Testis (tissue), 2 donors: Measurements from ENCODE around the gene ARHGEF11.

Experiments used
- POLR2A ChIP-seq: fragments of 450-650 bp; IDR thresholded peaks from one replicate; pipeline ENCODE4 v1.6.1; 2017; ENCODE audit warnings: antibody characterized with exemption, mild to moderate bottlenecking, moderate library complexity
- TF ChIP-seq, protein P1 (sequence below), 3 experiments: fragments of 450-650 bp in 2 of 3; fragments of 200-600 bp in 1 of 3; sonication (generic) in 1 of 3; IDR thresholded peaks; one replicate each; pipeline ENCODE4 v1.5.1; 2016 to 2019; ENCODE audit warnings: antibody characterized with exemption in 3 of 3, mild to moderate bottlenecking in 2 of 3, moderate library complexity in 1 of 3

DNA sequence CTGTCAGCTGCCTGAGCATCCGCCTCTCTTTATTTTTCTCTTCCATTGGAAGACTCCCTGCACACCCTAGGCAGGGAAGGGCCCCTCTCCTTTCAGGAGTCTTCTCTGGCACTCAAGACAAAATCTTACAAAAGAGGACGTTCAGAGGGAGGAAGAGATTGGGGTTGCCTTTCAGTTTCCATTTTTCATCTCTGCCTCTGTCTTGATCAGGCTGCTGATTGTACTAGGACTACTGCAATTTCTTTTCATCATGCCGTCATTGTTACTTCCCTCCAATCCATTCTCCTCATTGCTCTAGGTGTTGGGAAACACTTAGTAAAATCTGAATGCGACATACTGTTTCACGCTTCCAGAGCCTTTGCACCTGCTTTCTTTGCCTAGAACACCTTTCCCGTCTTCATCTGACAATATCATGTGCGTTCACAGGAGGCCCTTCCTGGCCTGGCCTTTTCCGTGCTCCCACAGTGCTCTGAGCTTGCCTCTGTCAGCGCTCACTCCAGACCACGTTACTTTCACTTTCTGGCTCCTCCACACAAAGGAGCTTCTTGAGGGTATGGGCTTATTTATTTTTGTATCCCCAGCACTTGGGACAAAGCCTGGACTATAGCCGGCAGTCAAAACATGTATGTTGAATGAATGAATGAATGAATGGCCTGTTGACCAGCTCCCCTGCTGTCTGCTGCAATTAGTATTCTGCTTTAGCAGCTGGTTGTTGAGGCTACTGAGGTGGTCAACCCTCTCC is 114.2 kb downstream of the ARHGEF11 start:
- no peak for TF ChIP-seq POLR2A
- TF ChIP-seq, protein P1, sequence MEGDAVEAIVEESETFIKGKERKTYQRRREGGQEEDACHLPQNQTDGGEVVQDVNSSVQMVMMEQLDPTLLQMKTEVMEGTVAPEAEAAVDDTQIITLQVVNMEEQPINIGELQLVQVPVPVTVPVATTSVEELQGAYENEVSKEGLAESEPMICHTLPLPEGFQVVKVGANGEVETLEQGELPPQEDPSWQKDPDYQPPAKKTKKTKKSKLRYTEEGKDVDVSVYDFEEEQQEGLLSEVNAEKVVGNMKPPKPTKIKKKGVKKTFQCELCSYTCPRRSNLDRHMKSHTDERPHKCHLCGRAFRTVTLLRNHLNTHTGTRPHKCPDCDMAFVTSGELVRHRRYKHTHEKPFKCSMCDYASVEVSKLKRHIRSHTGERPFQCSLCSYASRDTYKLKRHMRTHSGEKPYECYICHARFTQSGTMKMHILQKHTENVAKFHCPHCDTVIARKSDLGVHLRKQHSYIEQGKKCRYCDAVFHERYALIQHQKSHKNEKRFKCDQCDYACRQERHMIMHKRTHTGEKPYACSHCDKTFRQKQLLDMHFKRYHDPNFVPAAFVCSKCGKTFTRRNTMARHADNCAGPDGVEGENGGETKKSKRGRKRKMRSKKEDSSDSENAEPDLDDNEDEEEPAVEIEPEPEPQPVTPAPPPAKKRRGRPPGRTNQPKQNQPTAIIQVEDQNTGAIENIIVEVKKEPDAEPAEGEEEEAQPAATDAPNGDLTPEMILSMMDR (IDR thresholded peaks at IDR 0.05), result no peak
